ENCODE results near the gene SBNO2. TPM values are rescaled to one million over a fixed set of nuclear protein-coding genes. Genes with fewer than 3 reads are reported as not detected.
A peak's percentile ranks its signal among the peaks of the same experiment; 100 is the strongest.

Gene SBNO2
- total and polyA plus RNA-seq, 8 donors, result 16.3 to 74.7 (median 42.7) TPM

- H3K27ac ChIP-seq, result peak overlapping the region; percentile 64 to 81 (median 73)
- DNase-seq, result peak; percentile 73 to 94
- TF ChIP-seq POLR2A (IDR thresholded peaks at IDR 0.05) (no peak), CTCF (IDR thresholded peaks at IDR 0.05) (no peak), POLR2AphosphoS5 (IDR thresholded peaks at IDR 0.05) (peak in 1 of 3 donors; percentile 10), EP300 (IDR thresholded peaks at IDR 0.05) (no peak)
- peak overlapping the region; percentile 5 to 37 (median 26) for H3K4me3 ChIP-seq
- peaks cover 0 to 26% (median 2%) of the 10 kb centered on the region in 4 donors for H3K36me3 ChIP-seq
- no peaks in the 10 kb centered on the region for H3K9me3 ChIP-seq
- intact Hi-C loops (cut with DNase I; ENCODE audit: low total_unique reads), result no loop called here
- H3K4me1 ChIP-seq, result peaks cover 15 to 78% (median 57%) of the 10 kb centered on the region in 4 donors
- peaks cover 0 to 29% (median 10%) of the 10 kb centered on the region in 3 donors for H3K27me3 ChIP-seq
- 18 to 41% (median 22%) methylated on average over 30 to 47 of the region's 54 CpGs for WGBS, 5 donors
Observed at GRCh38 chr19:1074544-1075283, 99.4 kb downstream of the SBNO2 start.

GRCh38 chr19:1073956-1074517 lies 100.0 kb downstream of the SBNO2 start:
- Histone ChIP-seq H3K27me3 (peaks cover 0 to 36% (median 10%) of the 10 kb centered on the region in 3 donors), H3K27ac (peak overlapping the region in 3 of 5 donors; percentile 5 to 73 (median 64)), H3K9me3 (no peaks in the 10 kb centered on the region), H3K36me3 (peaks cover 0 to 23% (median 0%) of the 10 kb centered on the region in 4 donors), H3K4me3 (peak overlapping the region in 3 of 4 donors; percentile 5 to 37 (median 25)), H3K4me1 (peaks cover 22 to 85% (median 64%) of the 10 kb centered on the region in 4 donors)
- TF ChIP-seq EP300 (IDR thresholded peaks at IDR 0.05) (no peak), POLR2A (IDR thresholded peaks at IDR 0.05) (no peak)
- 68 to 78% (median 74%) methylated on average over 21 to 28 of the region's 28 CpGs for WGBS, 5 donors
- DNase-seq, result no peak
- intact Hi-C loops (cut with DNase I; ENCODE audit: low total_unique reads), result no loop called here

- no peak overlapping the region for H3K4me3 ChIP-seq
- no peak for DNase-seq
- 84 to 90% (median 90%) methylated on average over 14 to 30 of the region's 30 CpGs for WGBS, 5 donors
Observed at GRCh38 chr19:1073063-1073955, 100.8 kb downstream of the SBNO2 start.

More at GRCh38 chr19:1073063-1073955, 100.8 kb downstream of the SBNO2 start:
- Histone ChIP-seq H3K9me3 (no peaks in the 10 kb centered on the region), H3K36me3 (peaks cover 0 to 23% (median 0%) of the 10 kb centered on the region in 4 donors), H3K27me3 (peaks cover 0 to 43% (median 13%) of the 10 kb centered on the region in 3 donors), H3K27ac (peak overlapping the region in 1 of 5 donors; percentile 64), H3K4me1 (peaks cover 24 to 92% (median 69%) of the 10 kb centered on the region in 4 donors)
- TF ChIP-seq CTCF (IDR thresholded peaks at IDR 0.05) (no peak), POLR2A (IDR thresholded peaks at IDR 0.05) (no peak), EP300 (IDR thresholded peaks at IDR 0.05) (no peak), POLR2AphosphoS5 (IDR thresholded peaks at IDR 0.05) (no peak)
- intact Hi-C loops (cut with DNase I; ENCODE audit: low total_unique reads), result no loop called here

Measured in stomach (tissue), 9 donors.